NCI-H146 treated with DMSO at 0.1 percent for 48 hours (cell line): ENCODE results near the gene GMPPA.
A peak's percentile ranks its signal among the peaks of the same experiment; 100 is the strongest.

Experiments used
- DNase-seq: peaks from one replicate; lab custom pipeline; 2025; ENCODE audit not compliant: unreplicated experiment; lab: John Stamatoyannopoulos, UW

The GMPPA gene

DNA sequence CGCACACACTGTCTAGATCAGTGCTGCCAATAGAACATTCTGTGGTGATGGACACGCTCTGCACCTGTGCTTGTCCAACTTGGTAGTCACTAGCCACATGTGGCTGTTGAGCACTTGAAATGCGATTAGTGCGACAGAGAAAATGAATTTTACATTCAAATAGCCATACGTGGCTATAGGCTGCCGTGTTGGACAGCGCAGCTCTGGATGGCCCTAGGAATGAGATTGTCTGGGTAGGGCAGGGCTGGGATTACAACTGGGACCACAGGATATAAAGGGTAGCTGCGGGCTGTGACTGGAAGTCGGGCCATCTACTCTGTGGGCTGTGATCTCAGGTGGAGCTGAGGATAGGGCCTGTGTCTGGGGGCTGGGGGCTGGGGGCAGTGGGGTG lies 20.8 kb downstream of the GMPPA start:
- no peak for DNase-seq

DNA sequence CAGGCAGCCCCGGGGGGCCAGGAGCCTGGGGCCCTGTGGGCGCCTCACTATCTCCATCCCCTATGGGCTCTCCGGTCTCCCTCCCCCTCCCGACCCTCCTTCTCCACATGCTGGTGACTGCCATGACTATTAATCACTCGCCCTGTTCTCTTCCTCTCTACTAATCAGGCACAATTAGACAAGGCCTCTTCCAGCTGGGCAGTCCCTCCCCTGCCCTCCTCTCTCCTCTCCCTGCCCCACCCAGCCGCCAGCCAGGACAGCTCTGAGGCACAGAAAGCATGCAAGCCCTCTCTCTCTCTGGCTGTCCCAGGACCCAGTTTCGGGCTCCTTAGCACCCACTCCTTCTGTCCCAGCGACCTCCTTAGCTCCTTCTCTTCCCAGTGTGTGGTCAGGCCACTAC lies 21.4 kb downstream of the GMPPA start:
- no peak for DNase-seq

DNA sequence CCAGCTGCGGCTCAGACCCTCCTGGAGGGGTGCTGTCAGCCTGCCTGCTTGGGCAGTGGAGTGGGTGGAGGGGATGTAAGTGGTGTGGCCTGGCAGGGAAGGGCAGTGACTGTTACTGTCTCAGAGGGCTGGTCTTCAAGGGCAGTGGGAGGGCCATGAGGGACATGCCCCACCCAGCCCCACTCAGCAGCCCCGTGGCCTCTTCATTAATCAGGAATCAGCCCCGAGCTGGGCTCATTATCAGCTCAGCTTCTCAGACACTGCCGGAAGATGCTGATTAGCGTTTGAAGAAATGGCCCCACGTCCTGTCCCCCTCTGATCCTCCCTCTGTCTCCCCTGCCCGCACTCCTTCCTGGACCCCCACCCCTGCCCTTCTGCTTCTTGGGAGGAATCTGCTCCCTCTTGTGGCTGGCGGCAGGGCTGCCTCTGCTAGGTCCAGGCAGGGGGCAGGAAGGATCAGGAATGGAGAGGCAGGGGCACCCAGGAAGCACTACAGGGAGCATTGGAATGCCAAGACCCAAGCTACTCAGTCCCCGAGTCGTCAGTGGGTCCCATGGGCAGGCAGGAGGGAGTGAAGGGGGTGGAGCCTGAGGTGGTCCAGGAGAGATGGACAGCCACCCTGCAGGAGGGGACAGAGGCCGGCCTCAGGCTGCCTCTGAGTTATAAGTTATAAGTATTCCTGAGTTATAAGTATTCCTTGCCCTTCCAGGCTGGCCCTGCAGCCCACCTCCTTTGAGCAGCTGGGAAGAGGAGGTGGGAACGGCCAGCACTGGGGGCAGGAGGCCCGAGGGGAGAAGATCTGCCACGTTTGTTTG lies 22.6 kb downstream of the GMPPA start:
- DNase-seq, result peak; percentile 5

DNA sequence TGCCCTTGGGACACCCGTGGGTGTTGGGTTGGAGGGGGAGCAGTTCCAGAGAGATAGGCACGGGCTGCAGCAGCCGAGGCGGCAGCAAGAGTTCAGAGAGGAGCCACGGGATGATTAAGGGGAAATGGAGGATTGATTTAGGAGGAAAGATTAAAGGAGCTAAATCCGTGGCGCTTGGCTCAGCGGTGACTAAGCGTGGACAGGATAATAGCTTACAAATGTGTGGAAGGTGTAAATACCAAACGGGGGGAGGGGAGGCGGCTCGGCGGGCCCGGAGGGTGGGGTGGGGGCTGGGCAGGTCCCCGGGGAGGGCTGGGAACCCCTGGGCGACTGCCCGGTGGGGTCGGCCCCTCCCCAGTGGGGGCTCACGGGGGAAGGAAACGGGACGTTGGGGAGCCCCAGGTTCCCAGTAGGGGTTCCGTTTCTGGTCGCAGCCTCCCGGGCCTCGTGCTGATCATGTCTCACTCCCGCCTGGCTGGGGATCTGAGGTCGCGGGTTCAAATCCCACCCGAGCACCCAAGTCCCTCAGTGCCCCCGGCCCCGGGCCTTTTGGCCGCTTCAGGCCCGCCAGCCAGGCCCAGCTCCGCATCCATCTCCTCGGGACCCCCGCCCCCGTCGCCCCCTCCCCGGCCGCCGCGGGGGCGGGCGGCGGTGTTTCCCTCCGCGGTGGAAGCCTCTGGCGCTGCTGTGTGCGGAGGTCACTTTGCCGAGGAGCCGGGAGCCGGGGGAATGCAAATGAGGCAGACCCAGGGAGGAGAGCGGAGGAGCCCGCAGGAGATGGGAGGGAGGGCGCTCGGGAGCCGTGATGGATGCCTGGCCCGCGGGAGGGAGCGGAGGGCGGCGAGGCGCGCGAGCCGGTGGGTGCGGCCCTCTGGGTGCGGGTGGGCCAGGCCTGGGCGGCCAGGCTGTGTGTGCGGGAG lies 23.7 kb downstream of the GMPPA start:
- no peak for DNase-seq

DNA sequence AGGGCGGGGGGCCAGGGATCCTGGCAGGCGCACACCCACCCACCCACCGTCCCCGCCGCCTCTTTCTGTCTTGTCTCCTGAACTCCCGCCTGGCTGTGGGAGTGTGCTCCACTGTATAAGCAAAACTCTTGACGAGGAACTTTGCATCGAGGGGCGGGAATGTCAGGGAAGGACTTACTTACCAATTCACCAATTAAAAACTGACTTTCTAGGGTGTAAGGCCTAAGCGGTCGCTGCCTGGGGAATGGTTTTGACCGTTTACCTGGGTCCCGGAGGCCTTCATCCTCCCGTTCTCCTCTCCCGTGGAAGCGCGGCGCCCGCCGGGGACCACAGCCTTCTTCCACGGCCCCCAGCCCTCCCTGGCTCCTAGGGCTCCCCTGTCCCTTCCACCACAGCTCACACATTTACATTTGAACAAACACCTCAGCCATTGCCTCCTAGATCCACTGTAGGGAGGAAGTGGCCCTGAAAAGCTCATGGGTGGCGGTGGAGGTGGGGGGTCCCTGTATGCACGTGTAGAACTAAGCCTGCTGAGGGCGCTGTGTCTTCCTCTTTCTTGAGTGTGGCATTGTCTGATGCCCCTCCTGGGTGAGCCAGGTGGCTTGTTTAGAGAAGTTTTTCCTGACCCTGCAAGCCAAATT lies 24.5 kb downstream of the GMPPA start:
- DNase-seq, result no peak

DNA sequence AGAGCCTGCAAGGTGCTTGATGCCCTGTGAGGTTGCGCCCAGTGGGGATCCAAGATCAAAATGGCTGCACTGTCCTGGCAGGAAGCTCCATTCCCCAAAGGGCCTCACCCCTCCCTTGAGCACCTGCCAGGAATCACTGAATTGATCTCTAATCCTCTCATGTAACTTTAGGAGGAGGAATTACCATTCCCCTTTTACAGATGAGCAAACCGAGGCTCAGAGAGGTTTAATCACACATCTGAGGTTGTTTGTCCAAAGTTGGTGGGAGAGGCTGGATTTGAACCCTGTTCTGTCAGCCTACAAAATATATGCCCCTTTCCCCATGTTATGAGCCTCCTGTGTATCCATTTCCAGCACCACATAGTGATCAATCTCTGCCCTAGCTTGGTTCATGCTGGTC lies 26.1 kb downstream of the GMPPA start:
- no peak for DNase-seq

DNA sequence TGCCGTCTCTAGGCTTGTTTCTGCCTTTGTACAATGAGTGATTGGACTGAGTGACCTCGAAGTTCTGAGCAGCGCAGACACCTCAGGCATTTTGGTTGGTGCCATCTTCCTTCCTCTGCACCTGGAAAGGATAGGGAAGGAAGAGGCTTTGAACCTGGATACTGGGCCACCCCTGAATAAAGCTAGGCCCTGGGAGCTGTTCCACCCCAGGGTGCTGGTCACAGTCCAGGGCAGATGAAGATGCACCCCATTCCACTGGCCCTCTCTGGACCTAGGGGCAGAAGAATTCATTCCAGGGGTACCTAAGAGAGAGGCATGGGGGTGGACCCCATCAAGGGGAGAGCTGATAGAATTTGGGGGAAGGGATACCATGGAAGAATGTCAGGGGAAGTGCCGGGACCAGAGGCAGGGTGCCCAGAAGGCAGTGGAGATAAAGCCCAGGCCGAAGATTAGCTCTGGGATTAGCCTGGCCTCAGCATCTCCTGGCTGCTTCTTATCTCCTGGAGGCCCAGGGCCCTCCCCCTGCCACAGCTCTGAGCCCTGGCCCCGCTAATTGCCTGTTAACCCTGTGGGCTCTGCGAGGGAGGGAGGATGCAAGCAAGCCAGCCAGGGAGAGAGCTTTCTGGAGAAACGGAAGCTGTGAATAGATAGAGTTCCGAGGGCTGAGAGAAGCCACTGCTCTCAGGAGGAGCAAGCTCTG lies 27.0 kb downstream of the GMPPA start:
- DNase-seq, result no peak

DNA sequence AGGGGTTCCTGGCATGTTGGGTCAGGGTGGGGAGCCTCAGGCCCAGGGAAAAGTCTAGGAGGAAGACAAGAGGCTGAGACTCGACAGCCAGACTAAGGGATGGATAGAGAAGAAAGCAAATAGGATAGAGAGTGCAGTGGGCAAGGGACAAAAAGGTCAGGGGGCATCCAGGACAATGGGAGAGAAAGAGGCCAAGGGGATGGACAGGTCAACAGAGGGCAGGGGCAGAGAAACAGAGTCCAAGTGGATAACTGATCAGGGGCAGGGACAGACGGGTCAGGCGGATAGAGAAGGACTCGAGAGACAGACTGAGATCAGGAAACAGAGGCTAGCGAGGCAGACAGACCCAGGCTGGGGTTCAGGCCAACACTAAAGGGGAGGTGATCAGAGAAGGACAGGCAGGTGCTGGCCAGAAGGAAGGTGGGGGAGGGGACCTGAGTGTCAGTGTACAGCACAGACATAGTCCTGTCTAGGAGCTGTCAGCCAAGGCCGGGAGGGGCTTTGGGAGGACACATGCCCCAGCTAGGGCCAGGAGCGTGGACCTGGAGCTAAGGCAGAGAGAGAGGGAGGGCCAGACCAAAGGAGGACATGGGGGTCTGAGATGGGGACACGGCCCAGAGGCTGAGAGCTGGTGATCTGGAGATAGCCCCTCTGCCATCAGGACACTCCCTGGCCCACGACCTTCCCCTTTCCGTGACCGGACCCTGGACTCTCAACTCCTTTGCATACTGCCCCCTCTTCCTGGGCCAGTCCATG lies 27.8 kb downstream of the GMPPA start:
- no peak for DNase-seq

DNA sequence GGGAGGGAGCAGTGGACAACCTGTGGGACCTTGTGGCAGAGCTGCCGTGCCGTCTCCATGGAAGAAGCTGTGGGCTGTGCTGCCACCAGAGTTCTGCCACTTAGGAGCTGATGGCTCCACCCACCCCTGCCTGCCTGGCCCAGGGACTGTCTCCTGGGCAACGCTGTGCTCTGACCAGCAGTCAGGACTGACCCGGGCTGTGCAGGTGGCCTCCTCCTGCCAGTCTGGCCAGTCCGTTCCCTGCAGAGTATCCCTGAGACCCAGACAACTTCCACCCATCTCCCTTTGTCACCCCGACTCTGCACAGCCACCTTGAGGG lies 28.3 kb downstream of the GMPPA start:
- no peak for DNase-seq

DNA sequence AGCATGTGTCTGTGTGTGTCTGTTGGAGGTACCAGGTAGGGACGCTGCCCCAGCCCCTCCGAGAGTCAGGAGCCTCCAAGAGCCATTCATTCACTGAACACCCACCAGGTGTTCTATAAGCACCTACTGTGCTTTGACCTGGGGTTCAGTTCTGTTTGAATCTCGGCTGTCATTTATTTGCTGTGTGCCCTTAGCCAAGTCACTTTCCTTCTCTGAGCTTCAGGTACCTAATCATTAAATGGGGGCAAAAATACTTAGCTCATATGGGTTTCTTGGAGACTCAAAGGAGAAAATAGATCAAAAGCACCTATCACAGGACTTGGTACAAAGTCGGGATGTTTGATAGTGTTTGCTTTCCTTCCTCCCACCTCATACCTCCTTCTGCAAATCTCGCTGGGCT lies 28.8 kb downstream of the GMPPA start:
- no peak for DNase-seq

DNA sequence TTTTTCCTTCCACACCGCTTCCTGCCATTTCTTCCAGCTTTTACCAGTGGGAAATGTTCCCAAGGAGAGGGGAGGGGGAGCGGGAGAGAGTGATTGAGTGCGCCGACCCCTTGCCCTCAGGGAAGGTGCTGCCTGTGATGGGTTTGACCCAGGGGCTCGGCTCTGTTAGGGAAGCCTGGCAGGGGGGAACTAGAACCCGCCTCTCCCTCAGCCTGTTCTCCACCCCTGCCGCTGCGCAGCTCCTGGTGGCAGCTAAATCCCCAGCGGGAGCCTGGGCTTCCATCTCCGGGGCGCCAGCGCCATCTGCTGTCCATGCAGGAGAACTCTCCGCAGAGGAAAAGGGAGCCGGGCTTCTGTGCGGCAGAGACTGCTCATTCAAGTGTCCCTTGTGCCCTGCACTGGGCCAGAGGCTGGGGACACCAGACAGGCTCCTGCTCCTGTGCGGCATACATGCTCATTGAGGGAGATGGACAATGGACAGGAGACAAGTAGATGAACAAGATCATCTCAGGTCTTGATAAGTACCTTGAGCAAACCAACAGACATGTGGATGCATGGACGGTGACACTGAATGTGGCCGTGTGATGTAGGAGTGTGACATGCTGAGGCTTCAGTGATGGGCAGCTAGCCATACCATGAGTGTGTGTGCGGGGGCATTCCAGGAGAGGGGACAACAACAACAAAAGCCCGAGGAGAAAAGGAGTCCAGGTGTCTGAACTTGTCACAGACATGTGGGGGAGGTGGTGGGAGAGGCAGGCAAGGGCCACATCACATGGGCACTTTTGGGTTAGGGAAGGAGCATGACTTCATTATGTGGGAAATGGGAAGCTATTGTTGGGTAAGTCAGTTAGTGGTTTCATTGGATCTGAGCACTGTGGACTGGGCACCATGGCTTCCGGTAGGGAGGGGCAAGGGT lies 31.6 kb downstream of the GMPPA start:
- DNase-seq, result peak; percentile 18

DNA sequence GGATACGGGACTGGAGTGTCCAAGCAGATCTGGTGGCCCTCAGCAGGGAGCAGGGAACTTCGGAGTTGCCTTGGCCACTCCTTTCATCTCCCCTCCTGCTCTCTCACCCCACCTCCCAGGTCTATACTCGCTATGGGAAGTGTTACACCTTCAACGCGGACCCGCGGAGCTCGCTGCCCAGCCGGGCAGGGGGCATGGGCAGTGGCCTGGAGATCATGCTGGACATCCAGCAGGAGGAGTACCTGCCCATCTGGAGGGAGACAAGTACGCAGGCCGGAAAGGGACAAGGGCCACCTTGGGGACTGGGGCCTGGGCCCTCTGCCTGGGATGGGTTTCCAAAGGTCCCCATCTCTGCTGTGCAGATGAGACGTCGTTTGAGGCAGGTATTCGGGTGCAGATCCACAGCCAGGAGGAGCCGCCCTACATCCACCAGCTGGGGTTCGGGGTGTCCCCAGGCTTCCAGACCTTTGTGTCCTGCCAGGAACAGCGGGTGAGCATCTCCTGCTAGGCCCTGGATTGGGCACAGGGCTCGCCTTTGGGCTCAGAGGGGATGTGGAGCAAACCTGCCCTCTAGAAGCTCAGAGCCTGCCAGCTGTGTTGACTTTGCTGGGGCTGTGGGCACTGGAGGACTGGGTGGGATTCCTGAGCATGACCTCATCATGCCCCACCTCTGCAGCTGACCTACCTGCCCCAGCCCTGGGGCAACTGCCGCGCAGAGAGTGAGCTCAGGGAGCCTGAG lies 33.1 kb downstream of the GMPPA start:
- no peak for DNase-seq

DNA sequence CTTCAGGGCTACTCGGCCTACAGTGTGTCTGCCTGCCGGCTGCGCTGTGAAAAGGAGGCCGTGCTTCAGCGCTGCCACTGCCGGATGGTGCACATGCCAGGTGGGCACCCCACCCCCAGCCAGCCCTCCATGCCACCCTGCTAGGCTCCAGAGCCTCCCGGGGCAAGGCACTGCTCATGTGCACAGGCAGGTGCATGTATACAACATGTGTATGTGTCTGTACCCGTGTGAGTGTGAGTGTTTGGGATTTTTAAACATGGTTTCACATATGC lies 33.6 kb downstream of the GMPPA start:
- DNase-seq, result no peak

DNA sequence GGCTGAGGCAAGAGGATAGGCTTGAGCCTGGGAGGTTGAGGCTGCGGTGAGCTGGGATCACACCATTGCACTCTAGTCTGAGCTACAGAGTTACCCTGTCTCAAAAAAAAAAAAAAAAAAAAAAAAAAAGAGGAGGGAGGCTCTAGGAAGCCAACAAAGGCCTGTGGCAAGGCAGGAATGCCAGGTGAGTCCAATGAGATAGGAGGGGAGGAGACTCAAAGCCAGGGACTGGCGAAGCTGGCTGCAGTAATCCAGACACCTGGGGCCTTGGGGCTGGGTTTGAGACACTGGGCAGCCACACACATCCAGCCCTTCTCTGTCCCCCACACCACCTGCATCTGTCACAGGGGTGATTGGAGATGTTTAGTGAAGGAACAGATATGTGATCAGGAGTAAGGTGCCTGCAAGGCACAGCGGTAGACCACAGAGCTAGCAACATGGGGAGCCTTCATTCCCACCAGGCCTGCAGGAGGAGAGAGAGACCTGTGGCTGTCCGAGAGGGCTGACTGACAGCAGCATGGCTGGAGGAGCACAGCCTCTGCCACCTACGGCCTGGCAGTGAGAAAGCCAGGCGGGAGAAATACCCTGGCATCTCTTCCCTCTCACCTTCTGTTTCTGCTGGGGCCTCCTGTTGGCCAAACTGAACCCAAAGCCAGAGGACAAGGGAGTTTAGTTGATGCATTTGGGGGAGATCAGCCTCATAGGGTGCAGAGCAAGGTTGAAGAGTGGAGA lies 35.4 kb downstream of the GMPPA start:
- no peak for DNase-seq

DNA sequence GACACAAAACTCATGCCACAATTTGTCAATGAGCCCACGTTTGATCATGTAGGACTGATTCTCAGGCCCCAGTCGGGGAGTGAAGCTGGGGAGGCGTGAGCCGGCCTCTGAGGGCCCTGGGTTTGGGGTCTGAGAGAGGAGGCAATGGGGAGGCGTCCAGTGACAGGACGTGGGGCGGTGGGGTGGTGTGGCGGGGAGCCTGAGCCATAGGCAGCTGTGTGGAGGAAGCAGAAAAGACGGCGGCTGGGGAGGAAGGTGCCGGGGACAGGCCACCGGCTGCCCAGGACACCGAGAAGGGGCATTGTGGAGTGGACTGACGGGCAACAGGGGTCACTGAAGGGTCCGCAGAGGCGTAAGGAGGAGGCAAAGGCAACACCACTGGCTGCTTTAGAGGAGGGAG lies 37.7 kb downstream of the GMPPA start:
- DNase-seq, result no peak

DNA sequence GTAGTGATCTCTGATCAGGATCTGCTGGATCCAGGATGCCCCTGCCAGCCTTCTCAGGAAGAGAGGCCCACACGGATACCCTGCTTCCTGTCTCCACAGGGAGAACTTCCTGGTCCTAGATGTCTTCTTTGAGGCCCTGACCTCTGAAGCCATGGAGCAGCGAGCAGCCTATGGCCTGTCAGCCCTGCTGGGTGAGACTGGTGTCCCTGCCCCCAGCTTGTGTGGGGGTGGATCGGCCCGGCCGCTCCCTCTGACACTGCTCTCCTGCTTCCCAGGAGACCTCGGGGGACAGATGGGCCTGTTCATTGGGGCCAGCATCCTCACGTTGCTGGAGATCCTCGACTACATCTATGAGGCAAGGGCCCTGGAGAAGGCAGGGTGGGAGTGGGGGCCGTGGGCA lies 38.3 kb downstream of the GMPPA start:
- no peak for DNase-seq

DNA sequence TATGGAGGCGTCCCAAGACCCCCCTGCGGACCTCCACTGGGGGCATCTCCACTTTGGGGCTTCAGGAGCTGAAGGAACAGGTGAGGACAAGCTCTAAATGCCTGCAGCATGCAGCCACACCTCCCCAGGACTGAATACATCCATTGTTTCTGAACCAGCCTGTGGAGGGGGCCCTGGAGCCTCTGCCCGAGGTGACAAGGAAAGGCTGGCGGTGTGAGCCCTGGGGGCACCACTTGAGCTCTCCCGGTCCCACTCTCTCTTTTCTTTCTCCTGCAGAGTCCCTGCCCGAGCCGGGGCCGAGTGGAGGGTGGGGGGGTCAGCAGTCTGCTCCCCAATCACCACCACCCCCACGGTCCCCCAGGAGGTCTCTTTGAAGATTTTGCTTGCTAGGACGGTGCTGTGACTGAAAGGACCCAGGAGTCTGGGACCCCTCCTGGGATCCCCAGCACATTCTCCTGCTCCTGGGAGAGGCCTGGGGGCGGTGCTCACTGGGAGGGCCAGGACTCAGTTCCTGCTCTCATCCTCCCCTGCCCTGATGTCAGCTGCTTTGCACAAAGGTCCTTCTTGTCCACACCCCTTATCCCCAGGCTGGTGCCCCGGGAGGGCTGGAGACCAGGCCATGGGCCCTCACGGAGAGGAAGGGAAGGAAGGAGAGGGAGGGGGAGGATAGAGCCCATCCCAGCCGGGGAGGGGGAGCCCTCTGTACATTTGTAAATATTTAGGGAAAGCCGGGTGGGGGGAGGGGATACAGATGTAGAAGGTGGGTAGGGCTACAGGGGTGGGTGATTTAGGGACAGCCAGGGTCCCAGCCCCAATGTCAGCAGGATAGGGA lies 39.2 kb downstream of the GMPPA start:
- no peak for DNase-seq
